ENCODE results near the gene YOD1. TPM values are rescaled to one million over a fixed set of nuclear protein-coding genes. Genes with fewer than 3 reads are reported as not detected.

The YOD1 gene
- total RNA-seq, 4 donors from 2014 or later = 9.0 to 17.5 (median 12.0) TPM

DNA sequence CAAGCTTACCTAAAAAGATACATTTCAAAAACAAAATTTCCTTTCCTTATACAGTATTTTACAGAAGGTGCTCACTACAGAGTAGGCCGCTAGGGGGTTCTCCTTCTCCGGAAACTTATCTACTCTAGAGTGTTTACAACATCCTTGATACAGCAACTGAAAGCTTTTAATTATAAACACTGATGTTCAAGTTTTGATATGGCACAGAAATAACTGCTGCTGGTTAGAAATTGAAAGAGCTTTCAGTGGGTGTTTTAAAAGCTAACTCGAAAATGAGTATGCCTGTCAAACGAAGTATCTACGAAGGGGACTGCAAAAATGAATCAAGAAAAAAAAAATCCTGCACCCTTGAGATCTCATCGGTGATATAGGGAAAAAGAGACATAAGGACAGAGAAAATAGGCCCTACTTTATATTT is 1.0 kb downstream of the YOD1 start:
- in situ Hi-C loops (cut with MboI; ENCODE audit: low pct_ligation_motif_present in 1 of 4, low pct_unique_long_range_greater_than_20kb in 1 of 4, low sequenced_read_pairs in 3 of 4) = no loop called here
- WGBS, 2 donors (ENCODE audit: low coverage in 1 of 2) = 0% methylated on average over 4 to 6 of the region's 6 CpGs
- DNase-seq = peak; percentile 72
- H3K4me3 ChIP-seq = peak overlapping the region; percentile 66 to 96 (median 84)
- intact Hi-C loops (cut with DNase I; ENCODE audit: low total_unique reads) = no loop called here
- H3K36me3 ChIP-seq = peaks cover 0 to 9% (median 4%) of the 10 kb centered on the region in 4 donors
- H3K4me1 ChIP-seq = peaks cover 21 to 79% (median 35%) of the 10 kb centered on the region in 4 donors
- H3K27me3 ChIP-seq = no peaks in the 10 kb centered on the region
- no peak for TF ChIP-seq EP300 (IDR thresholded peaks at IDR 0.05; ENCODE audit: low read depth)
- TF ChIP-seq POLR2AphosphoS5 (IDR thresholded peaks at IDR 0.05) = no peak
- TF ChIP-seq POLR2A (IDR thresholded peaks at IDR 0.05) = no peak
- TF ChIP-seq, protein P1, sequence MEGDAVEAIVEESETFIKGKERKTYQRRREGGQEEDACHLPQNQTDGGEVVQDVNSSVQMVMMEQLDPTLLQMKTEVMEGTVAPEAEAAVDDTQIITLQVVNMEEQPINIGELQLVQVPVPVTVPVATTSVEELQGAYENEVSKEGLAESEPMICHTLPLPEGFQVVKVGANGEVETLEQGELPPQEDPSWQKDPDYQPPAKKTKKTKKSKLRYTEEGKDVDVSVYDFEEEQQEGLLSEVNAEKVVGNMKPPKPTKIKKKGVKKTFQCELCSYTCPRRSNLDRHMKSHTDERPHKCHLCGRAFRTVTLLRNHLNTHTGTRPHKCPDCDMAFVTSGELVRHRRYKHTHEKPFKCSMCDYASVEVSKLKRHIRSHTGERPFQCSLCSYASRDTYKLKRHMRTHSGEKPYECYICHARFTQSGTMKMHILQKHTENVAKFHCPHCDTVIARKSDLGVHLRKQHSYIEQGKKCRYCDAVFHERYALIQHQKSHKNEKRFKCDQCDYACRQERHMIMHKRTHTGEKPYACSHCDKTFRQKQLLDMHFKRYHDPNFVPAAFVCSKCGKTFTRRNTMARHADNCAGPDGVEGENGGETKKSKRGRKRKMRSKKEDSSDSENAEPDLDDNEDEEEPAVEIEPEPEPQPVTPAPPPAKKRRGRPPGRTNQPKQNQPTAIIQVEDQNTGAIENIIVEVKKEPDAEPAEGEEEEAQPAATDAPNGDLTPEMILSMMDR (IDR thresholded peaks at IDR 0.05) = peak; percentile 80 to 94 (median 83)
- peak overlapping the region; percentile 92 to 96 (median 92) for H3K27ac ChIP-seq
- no peaks in the 10 kb centered on the region for H3K9me3 ChIP-seq

GRCh38 chr1:207049514-207049913 is 1.5 kb downstream of the YOD1 start:
- DNase-seq = no peak
- peak overlapping the region in 3 of 4 donors; percentile 84 to 96 (median 85) for H3K4me3 ChIP-seq
- intact Hi-C loops (cut with DNase I; ENCODE audit: low total_unique reads) (no loop called here), in situ Hi-C loops (cut with MboI; ENCODE audit: low pct_ligation_motif_present in 1 of 4, low pct_unique_long_range_greater_than_20kb in 1 of 4, low sequenced_read_pairs in 3 of 4) (no loop called here)
- H3K36me3 ChIP-seq = peaks cover 0 to 9% (median 4%) of the 10 kb centered on the region in 4 donors
- whole genome bisulfite sequencing, 2 donors (ENCODE audit: low coverage in 1 of 2) = 0 to 43% methylated on average over 2 to 8 of the region's 8 CpGs
- H3K9me3 ChIP-seq = no peaks in the 10 kb centered on the region
- TF ChIP-seq EP300 (IDR thresholded peaks at IDR 0.05; ENCODE audit: low read depth) (no peak), POLR2AphosphoS5 (IDR thresholded peaks at IDR 0.05) (no peak), POLR2A (IDR thresholded peaks at IDR 0.05) (no peak)
- TF ChIP-seq, protein P1 (IDR thresholded peaks at IDR 0.05) = no peak
- H3K27me3 ChIP-seq = no peaks in the 10 kb centered on the region
- peaks cover 21 to 77% (median 33%) of the 10 kb centered on the region in 4 donors for H3K4me1 ChIP-seq
- peak overlapping the region in 3 of 4 donors; percentile 92 to 96 (median 92) for H3K27ac ChIP-seq

DNA sequence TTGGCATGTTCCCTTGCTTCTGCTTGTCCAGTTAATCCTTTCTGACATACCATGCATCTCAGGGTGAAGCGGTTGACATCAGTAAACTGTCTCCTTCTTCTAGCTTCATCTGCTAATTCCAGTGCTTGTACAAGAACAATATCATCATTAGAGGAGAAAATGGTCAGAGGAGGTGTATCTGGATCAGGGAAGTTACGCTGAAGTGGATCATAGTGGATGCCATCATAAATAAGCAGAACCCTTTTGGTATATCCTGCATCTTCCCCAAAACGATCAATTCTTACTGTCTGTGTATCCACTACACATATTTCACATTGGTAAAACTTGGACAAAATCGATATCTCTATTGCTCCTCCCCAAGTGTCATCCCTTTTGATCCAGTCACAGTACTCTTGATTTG is 2.0 kb downstream of the YOD1 start:
- 83 to 88% methylated on average over 4 of the region's 4 CpGs for WGBS, 2 donors (ENCODE audit: low coverage in 1 of 2)
- Histone ChIP-seq H3K4me1 (peaks cover 21 to 73% (median 30%) of the 10 kb centered on the region in 4 donors), H3K27ac (peak overlapping the region in 1 of 4 donors; percentile 92), H3K9me3 (no peaks in the 10 kb centered on the region), H3K4me3 (no peak overlapping the region), H3K27me3 (no peaks in the 10 kb centered on the region), H3K36me3 (peaks cover 0 to 9% (median 4%) of the 10 kb centered on the region in 4 donors)
- no peak for DNase-seq
- TF ChIP-seq EP300 (IDR thresholded peaks at IDR 0.05; ENCODE audit: low read depth) (no peak), POLR2A (IDR thresholded peaks at IDR 0.05) (no peak), POLR2AphosphoS5 (IDR thresholded peaks at IDR 0.05) (no peak)
- TF ChIP-seq, protein P1 (IDR thresholded peaks at IDR 0.05) = no peak
- in situ Hi-C loops (cut with MboI; ENCODE audit: low pct_ligation_motif_present in 1 of 4, low pct_unique_long_range_greater_than_20kb in 1 of 4, low sequenced_read_pairs in 3 of 4) = no loop called here
- intact Hi-C loops (cut with DNase I; ENCODE audit: low total_unique reads) = no loop called here

- no peak overlapping the region for H3K4me3 ChIP-seq
- WGBS, 2 donors (ENCODE audit: low coverage in 1 of 2) = 78 to 82% methylated on average over 5 to 6 of the region's 6 CpGs
- in situ Hi-C loops (cut with MboI; ENCODE audit: low pct_ligation_motif_present in 1 of 4, low pct_unique_long_range_greater_than_20kb in 1 of 4, low sequenced_read_pairs in 3 of 4) = no loop called here
- no peak overlapping the region for H3K27ac ChIP-seq
- no peaks in the 10 kb centered on the region for H3K9me3 ChIP-seq
- peaks cover 0 to 10% (median 4%) of the 10 kb centered on the region in 4 donors for H3K36me3 ChIP-seq
- no peak for DNase-seq
- H3K4me1 ChIP-seq = peaks cover 21 to 65% (median 30%) of the 10 kb centered on the region in 4 donors
- TF ChIP-seq, protein P1 (IDR thresholded peaks at IDR 0.05) = no peak
- no peak for TF ChIP-seq POLR2AphosphoS5 (IDR thresholded peaks at IDR 0.05)
- no peak for TF ChIP-seq POLR2A (IDR thresholded peaks at IDR 0.05)
- no peak for TF ChIP-seq EP300 (IDR thresholded peaks at IDR 0.05; ENCODE audit: low read depth)
- no peaks in the 10 kb centered on the region for H3K27me3 ChIP-seq
- intact Hi-C loops (cut with DNase I; ENCODE audit: low total_unique reads) = no loop called here
Measured at GRCh38 chr1:207048041-207048440, 3.0 kb downstream of the YOD1 start.
